ENCODE data around the gene USP5. TPM values are rescaled to one million over a fixed set of nuclear protein-coding genes. Genes with fewer than 3 reads are reported as not detected.

Gene USP5
- total and polyA plus RNA-seq, 2 of the 8 experiments (the other 6 are each of a cell fraction or from before 2014, with no cell fraction given) = 66.5 to 148 TPM

DNA sequence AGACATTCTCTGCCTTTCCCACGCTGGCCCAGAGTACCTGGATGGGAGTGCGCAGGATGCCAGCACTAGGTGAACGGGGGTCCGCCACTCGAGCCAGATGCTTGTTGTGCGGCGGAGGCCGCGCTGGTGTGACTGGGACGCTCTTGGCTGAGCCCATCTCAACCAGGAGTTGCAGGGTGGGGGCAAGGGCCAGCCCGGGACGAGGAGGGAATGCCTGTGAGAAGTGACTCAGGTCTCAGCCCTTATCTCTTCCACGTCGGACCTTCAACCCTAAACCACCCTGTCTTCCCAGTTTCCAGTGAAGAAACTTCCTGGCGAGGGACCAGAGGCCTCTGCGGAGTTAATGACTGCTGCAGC, 1.2 kb upstream of the USP5 start:
- no peak for DNase-seq (ENCODE audit: low read depth in 1 of 2, low spot score in 2 of 2)
- Histone ChIP-seq H4K20me1 (replicated peaks in 1 of 2; ENCODE audit: control insufficient read depth in 1 of 2, insufficient read depth in 2 of 2, low read length in 2 of 2) (peaks cover 0 to 3% of the 10 kb centered on the region in 2 experiments), H3K9ac (replicated peaks in 1 of 4; ENCODE audit: extremely low read depth in 1 of 4, low read depth in 3 of 4, low read length in 3 of 4) (peak overlapping the region; percentile 22 to 55 (median 47)), H3K18ac (ENCODE audit: extremely low read depth, low read length) (no peak overlapping the region), H3K4ac (replicated peaks; ENCODE audit: insufficient read length, low read depth, low read length) (peak overlapping the region; percentile 59), H2AFZ (ENCODE audit: low read length) (no peak overlapping the region), H3K36me3 (ENCODE audit: control insufficient read depth in 2 of 4, insufficient read depth in 4 of 4, low read length in 3 of 4) (peaks cover 9 to 33% (median 23%) of the 10 kb centered on the region in 4 experiments; a peak in 7 of 8 replicates), H3K56ac (replicated peaks; ENCODE audit: insufficient read length, low read depth, low read length) (peak overlapping the region; percentile 22), H3K4me3 (ENCODE audit: extremely low read depth in 1 of 4, insufficient read depth in 2 of 4, low read depth in 3 of 4, low read length in 4 of 4) (peak overlapping the region; percentile 79 to 94 (median 88)), H2BK120ac (replicated peaks; ENCODE audit: low read depth, low read length) (no peak overlapping the region), H3K27ac (ENCODE audit: low read depth, low read length) (no peak overlapping the region; the same call in 1 of the 2 replicates), H3K9me3 (ENCODE audit: insufficient read depth in 2 of 2, low read depth in 1 of 2, low read length in 1 of 2) (no peaks in the 10 kb centered on the region), H2BK5ac (ENCODE audit: low read depth, low read length) (peak overlapping the region; percentile 60), H3K4me1 (replicated peaks in 1 of 4; ENCODE audit: control insufficient read depth in 3 of 4, insufficient read depth in 4 of 4, low read length in 3 of 4) (peaks cover 0 to 14% (median 3%) of the 10 kb centered on the region in 4 experiments; a peak in 5 of 7 replicates), H3K27me3 (replicated peaks in 1 of 4; ENCODE audit: control insufficient read depth in 3 of 4, extremely low read depth in 1 of 4, insufficient read depth in 3 of 4, low read length in 3 of 4) (no peaks in the 10 kb centered on the region), H3K23me2 (ENCODE audit: low read depth, low read length) (peaks cover 13% of the 10 kb centered on the region), H2BK15ac (ENCODE audit: low read length) (0 out of 2 replicates have a peak overlapping the region, but pooled peaks have one; percentile 63), H4K5ac (ENCODE audit: insufficient read length, low read depth, low read length) (no peak overlapping the region), H2BK12ac (ENCODE audit: low read depth, low read length) (no peak overlapping the region), H2BK20ac (ENCODE audit: low read length) (no peak overlapping the region), H3K4me2 (ENCODE audit: insufficient read depth in 1 of 2, low read depth in 2 of 2, low read length in 2 of 2) (peak overlapping the region; percentile 65 to 96), H3K79me1 (ENCODE audit: low read depth, low read length) (peaks cover 2% of the 10 kb centered on the region), H3K23ac (ENCODE audit: insufficient read length) (no peak overlapping the region), H3K14ac (ENCODE audit: insufficient read length) (peak overlapping the region; percentile 57), H4K91ac (replicated peaks; ENCODE audit: insufficient read length, low read length) (no peak overlapping the region), H4K8ac (ENCODE audit: extremely low read depth, insufficient read depth, low read length) (peak overlapping the region; percentile 45), H3K79me2 (ENCODE audit: control insufficient read depth in 1 of 2, insufficient read depth in 2 of 2, low read length in 2 of 2) (peaks cover 0 to 29% of the 10 kb centered on the region in 2 experiments; a peak in 2 of 4 replicates), H2AK5ac (ENCODE audit: low read depth, low read length) (no peak overlapping the region)
- ChIA-PET POLR2A (ENCODE audit: partially characterized antibody) (interaction anchor here (0.6 to 25.7 kb wide), 19 partner anchors 17 to 528 kb away, joined by 3 to 588 read pairs (median 7); partner anchors contain the start of genes C12orf57, GAPDH, GNB3 and GPR162), CTCF (ENCODE audit: partially characterized antibody) (interaction anchor here (0.6 to 19.8 kb wide), 7 partner anchors 17 to 238 kb away, joined by 4 to 292 read pairs (median 10); partner anchors contain the start of genes GNB3, MLF2, P3H3 and SPSB2)
- TF ChIP-seq SAP30 (IDR thresholded peaks at IDR 0.05; ENCODE audit: insufficient read depth, insufficient replicate concordance, low read length) = peak; percentile 7
- TF ChIP-seq KDM4A (IDR thresholded peaks at IDR 0.05; ENCODE audit: low read depth, low read length, severe bottlenecking) = no peak
- no peak for FAIRE-seq
- 13% methylated on average over 16 of the region's 16 CpGs; no CpG with 5 or more reads in 1 of the 2 experiments for WGBS, 2 experiments (ENCODE audit: extremely low coverage in 1 of 2, insufficient coverage in 1 of 2, insufficient read length in 1 of 2, insufficient replicate concordance in 2 of 2, low coverage in 1 of 2, low lambda C conversion rate in 2 of 2, missing lambda C conversion rate in 1 of 2)

Data from H1 (cell line).